GM23248 (cell line): ENCODE results near the gene CLN3. TPM values are rescaled to one million over a fixed set of nuclear protein-coding genes. Genes with fewer than 3 reads are reported as not detected.

Experiments
- DNase-seq: peaks from one replicate; pipeline ENCODE4 v3.0.0-alpha.2; 2015
- H2AFZ ChIP-seq: fragments of 200-600 bp; sonication (generic); 2 replicates; pipeline ENCODE4 v1.6.1; 2016; ENCODE audit warnings: antibody characterized with exemption
- H3F3A ChIP-seq: fragments of 200-600 bp; sonication (generic); 2 replicates; pipeline ENCODE4 v1.6.1; 2016; ENCODE audit warnings: mild to moderate bottlenecking, antibody characterized with exemption, mixed run types; ENCODE audit not compliant: insufficient read depth
- H3K27ac ChIP-seq: fragments of 200-600 bp; sonication (generic); 2 replicates; pipeline ENCODE4 v1.5.1; 2016; ENCODE audit warnings: mild to moderate bottlenecking
- H3K27me3 ChIP-seq: fragments of 200-600 bp; sonication (generic); replicated peaks from 2 replicates; pipeline ENCODE4 v1.6.1; 2016; ENCODE audit warnings: mild to moderate bottlenecking; ENCODE audit not compliant: insufficient read depth
- H3K36me3 ChIP-seq: fragments of 200-600 bp; sonication (generic); 2 replicates; pipeline ENCODE4 v1.6.1; 2016; ENCODE audit warnings: low read depth, mild to moderate bottlenecking
- H3K4me1 ChIP-seq: fragments of 200-600 bp; sonication (generic); 2 replicates; pipeline ENCODE4 v1.6.1; 2016; ENCODE audit warnings: mild to moderate bottlenecking; ENCODE audit not compliant: insufficient read depth
- H3K4me2 ChIP-seq: fragments of 200-600 bp; sonication (generic); one replicate; pipeline ENCODE4 v1.6.1; 2016; ENCODE audit warnings: mild to moderate bottlenecking; ENCODE audit not compliant: unreplicated experiment
- H3K4me3 ChIP-seq: fragments of 200-600 bp; sonication (generic); 2 replicates; pipeline ENCODE4 v1.5.1; 2016; ENCODE audit warnings: mild to moderate bottlenecking
- H3K79me2 ChIP-seq: fragments of 200-600 bp; sonication (generic); 2 replicates; pipeline ENCODE4 v1.6.1; 2016; ENCODE audit warnings: mild to moderate bottlenecking; ENCODE audit not compliant: insufficient read depth
- H3K9ac ChIP-seq: fragments of 200-600 bp; sonication (generic); 2 replicates; pipeline ENCODE4 v1.6.1; 2016; ENCODE audit warnings: mild to moderate bottlenecking
- H3K9me2 ChIP-seq: fragments of 200-600 bp; sonication (generic); 2 replicates; pipeline ENCODE4 v1.6.1; 2016; ENCODE audit warnings: mixed run types, mild to moderate bottlenecking, moderate library complexity; ENCODE audit not compliant: insufficient read depth
- H3K9me3 ChIP-seq: fragments of 200-600 bp; sonication (generic); one replicate; pipeline ENCODE4 v1.6.1; 2017; ENCODE audit warnings: low read depth
- H4K20me1 ChIP-seq: fragments of 200-600 bp; sonication (generic); 2 replicates; pipeline ENCODE4 v1.6.0; 2016; ENCODE audit not compliant: insufficient read depth
- EZH2 ChIP-seq: fragments of 200-600 bp; sonication (generic); IDR thresholded peaks from 2 replicates; pipeline ENCODE4 v1.6.1; 2018; ENCODE audit warnings: antibody characterized with exemption, mild to moderate bottlenecking; ENCODE audit not compliant: insufficient read depth, poor library complexity, severe bottlenecking
- EZH2phosphoT487 ChIP-seq: fragments of 200-600 bp; sonication (generic); IDR thresholded peaks from 2 replicates; pipeline ENCODE4 v1.6.1; 2018; ENCODE audit warnings: antibody characterized with exemption, moderate library complexity, mild to moderate bottlenecking, low read depth; ENCODE audit not compliant: insufficient read depth
- WGBS, 2 experiments: methylation state at CpG; one replicate each; pipeline ENCODE4 v1.1.6; 2015 to 2017; ENCODE audit warnings: low lambda C conversion rate in 2 of 2, low coverage in 1 of 2; ENCODE audit errors: missing lambda C conversion rate in 2 of 2; 5-methylcytosine and 5-hydroxymethylcytosine counted together
- in situ Hi-C: fragments of 300-500 bp; cut with MboI; formaldehyde crosslinking; loops from 2 replicates; pipeline ENCODE4 v1.15.0; 2020
- polyA plus RNA-seq: library from polyadenylated mRNA; unstranded; fragments of >200 nt; fragmentation: Nextera tagmentation; extraction: Ambion mirVana; gene quantifications from 2 replicates; pipeline ENCODE4 v1.2.1, GENCODE V29; 2016
- total RNA-seq: library from RNA; depleted of rRNA; stranded (reverse); fragments of >200 nt; shearing (Covaris generic); gene quantifications from 2 replicates; pipeline ENCODE4 v1.2.3, GENCODE V29; 2014

Gene CLN3
- total and polyA plus RNA-seq, 2 experiments from 2014 or later, result 15.8 to 21.1 TPM

DNA sequence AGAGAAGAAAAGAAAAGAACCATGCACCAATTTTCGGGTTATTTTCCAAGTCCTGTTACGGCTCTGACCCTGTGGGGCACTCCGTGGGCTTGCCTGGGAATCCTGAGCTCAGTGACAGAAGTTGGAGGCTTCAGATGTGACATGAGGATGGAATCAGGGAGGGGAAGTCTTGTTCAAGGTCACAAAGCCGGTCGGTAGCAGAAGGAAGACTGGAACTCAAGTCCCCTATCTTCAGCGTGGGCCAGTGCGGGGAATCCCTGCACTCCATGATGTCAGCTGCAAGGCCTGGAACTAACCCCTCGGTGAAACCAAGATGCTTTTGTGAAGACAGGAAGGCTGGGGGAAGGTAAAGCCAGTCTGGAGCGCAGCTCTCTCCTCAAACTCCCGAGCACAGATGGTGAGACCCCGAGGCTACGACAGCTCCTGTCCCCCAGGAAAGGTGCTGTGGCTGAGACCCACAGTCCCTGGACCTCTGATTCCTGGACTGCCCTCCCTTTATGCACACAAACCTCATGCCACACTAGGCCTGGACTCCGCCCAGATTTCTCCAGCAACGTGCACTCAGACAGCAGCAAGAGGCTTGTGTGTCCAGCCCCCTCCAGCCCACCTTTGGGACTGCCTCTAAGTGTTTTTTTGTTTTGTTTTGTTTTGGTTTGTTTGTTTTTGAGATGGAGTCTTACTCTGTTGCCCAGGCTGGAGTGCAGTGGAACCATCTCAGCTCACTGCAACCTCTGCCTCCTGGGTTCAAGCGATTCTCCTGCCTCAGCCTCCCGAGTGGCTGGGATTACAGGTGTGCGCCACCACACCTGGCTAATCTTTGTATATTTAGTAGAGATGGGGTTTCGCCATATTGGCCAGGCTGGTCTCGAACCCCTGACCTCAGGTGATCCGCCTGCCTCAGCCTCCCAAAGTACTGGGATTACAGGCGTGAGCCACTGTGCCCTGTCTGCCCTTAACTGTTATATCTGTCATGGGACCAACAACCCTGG, 20.2 kb upstream of the CLN3 start:
- no peaks in the 10 kb centered on the region for H3K9me2 ChIP-seq
- no peak for DNase-seq
- no peak overlapping the region for H3K9ac ChIP-seq
- no peak overlapping the region for H2AFZ ChIP-seq
- H3K9me3 ChIP-seq, result no peaks in the 10 kb centered on the region
- H3K4me1 ChIP-seq, result no peaks in the 10 kb centered on the region
- H4K20me1 ChIP-seq, result no peaks in the 10 kb centered on the region
- H3K27me3 ChIP-seq, result no peaks in the 10 kb centered on the region
- no peak overlapping the region for H3K4me3 ChIP-seq
- H3K4me2 ChIP-seq, result no peak overlapping the region
- no peaks in the 10 kb centered on the region for H3K36me3 ChIP-seq
- H3K27ac ChIP-seq, result no peak overlapping the region
- no peak for TF ChIP-seq EZH2
- TF ChIP-seq EZH2phosphoT487, result no peak
- 77 to 79% methylated on average over 21 of the region's 21 CpGs for WGBS, 2 experiments
- no peaks in the 10 kb centered on the region for H3F3A ChIP-seq
- H3K79me2 ChIP-seq, result no peaks in the 10 kb centered on the region
- in situ Hi-C loops, result no loop called here

DNA sequence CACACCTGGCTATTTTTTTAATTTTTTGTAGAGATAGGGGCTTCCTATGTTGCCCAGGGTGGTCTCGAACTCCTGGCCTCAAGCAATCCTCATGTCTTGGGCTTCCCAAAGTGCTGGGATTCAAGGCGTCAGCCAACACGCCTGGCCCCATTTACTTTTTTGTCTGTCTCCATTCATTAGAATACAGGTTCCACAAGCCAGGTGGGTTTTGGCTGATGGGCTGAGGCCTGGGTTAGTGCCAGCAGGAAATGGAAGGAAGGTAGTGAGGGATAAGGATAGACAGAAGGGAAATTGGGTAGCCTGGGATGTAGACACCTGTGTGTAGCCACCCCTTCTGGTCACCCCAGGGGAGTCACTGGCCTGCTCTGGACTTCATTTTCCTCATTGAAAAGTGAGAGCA, 19.2 kb upstream of the CLN3 start:
- H3K4me1 ChIP-seq, result no peaks in the 10 kb centered on the region
- no peaks in the 10 kb centered on the region for H3K27me3 ChIP-seq
- no peak overlapping the region for H2AFZ ChIP-seq
- H3K4me3 ChIP-seq, result no peak overlapping the region
- H3F3A ChIP-seq, result no peaks in the 10 kb centered on the region
- no peaks in the 10 kb centered on the region for H3K9me2 ChIP-seq
- H3K9me3 ChIP-seq, result no peaks in the 10 kb centered on the region
- no peaks in the 10 kb centered on the region for H3K36me3 ChIP-seq
- in situ Hi-C loops, result no loop called here
- H3K9ac ChIP-seq, result no peak overlapping the region
- H4K20me1 ChIP-seq, result no peaks in the 10 kb centered on the region
- WGBS, 2 experiments, result 73 to 83% methylated on average over 3 of the region's 3 CpGs
- H3K27ac ChIP-seq, result no peak overlapping the region
- H3K79me2 ChIP-seq, result no peaks in the 10 kb centered on the region
- TF ChIP-seq EZH2, result no peak
- TF ChIP-seq EZH2phosphoT487, result no peak
- DNase-seq, result no peak
- H3K4me2 ChIP-seq, result no peak overlapping the region

DNA sequence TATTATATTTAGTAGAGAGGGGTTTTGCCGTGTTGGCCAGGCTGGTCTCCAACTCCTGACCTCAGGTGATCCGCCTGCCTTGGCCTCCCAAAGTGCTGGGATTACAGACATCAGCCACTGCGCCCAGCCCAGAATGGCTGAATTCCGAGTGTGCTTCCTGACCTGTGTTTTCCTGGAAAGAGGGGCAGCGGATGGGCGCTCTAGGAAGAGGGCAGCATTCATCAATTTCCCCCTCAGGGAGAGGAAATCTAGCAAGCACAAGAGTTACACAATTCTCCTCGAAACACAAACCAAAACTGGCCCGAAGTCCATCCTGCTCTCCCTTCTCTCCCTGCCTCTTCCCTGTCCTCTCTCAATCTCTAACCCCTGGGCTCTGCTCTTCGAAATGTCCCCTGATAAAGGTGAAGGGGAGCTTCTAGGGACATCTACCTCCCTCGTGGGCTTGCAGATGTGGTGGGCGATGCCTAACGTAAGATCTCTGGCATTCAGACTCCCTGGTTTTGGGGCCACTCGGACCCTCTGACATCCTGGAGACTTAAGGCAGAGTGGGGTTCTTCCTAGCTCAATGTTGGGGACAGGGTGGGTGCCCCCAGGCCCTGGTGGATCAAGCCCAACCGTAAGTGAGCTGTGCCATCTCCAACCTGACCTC, 13.7 kb upstream of the CLN3 start:
- Histone ChIP-seq H4K20me1 (no peaks in the 10 kb centered on the region), H3K4me3 (no peak overlapping the region), H3K36me3 (no peaks in the 10 kb centered on the region), H2AFZ (no peak overlapping the region), H3K9ac (no peak overlapping the region), H3K9me3 (no peaks in the 10 kb centered on the region), H3K4me1 (no peaks in the 10 kb centered on the region), H3K27me3 (peaks cover 15% of the 10 kb centered on the region), H3K4me2 (no peak overlapping the region), H3K79me2 (no peaks in the 10 kb centered on the region), H3F3A (no peaks in the 10 kb centered on the region), H3K27ac (no peak overlapping the region), H3K9me2 (no peaks in the 10 kb centered on the region)
- 46 to 52% methylated on average over 14 of the region's 14 CpGs for WGBS, 2 experiments
- DNase-seq, result no peak
- TF ChIP-seq EZH2 (no peak), EZH2phosphoT487 (no peak)
- in situ Hi-C loops, result no loop called here

DNA sequence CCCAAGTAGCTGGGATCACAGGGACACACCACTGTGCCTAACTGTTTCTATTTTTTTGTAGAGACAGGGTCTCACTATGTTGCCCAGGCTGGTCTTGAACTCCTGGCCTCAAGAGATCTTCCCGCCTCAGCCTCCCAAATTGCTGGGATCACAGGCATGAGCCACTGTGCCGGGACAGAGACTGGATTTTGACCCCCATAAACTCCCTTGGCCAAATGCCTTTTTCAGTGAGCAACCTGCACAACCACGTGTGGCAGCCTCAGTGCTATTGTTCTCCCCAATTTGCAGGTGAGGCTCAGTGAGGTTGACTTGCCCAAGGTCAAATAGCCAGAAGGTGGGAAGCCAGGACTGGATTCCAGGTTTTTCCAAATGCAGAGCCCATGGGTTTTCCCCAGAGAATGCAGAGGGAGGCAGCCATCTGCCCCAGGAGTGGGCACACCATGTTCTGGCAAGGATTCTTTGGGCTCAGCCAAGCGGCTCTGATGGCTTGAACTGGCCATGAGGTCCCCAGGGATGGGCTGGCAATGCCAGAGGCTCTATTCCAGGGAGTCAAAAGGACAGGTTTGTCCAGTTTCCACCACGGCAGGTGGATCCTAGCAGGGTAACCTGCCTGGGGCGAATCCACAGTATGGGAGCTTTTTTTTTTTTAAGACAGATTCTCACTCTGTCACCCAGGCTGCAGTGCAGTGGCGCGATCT, 13.0 kb upstream of the CLN3 start:
- Histone ChIP-seq H2AFZ (no peak overlapping the region), H3K9ac (no peak overlapping the region), H3K9me3 (no peaks in the 10 kb centered on the region), H3K4me2 (no peak overlapping the region), H4K20me1 (no peaks in the 10 kb centered on the region), H3K4me1 (no peaks in the 10 kb centered on the region), H3K27ac (no peak overlapping the region), H3K9me2 (no peaks in the 10 kb centered on the region), H3K36me3 (no peaks in the 10 kb centered on the region), H3K79me2 (no peaks in the 10 kb centered on the region), H3K27me3 (peaks cover 15% of the 10 kb centered on the region), H3F3A (no peaks in the 10 kb centered on the region), H3K4me3 (no peak overlapping the region)
- TF ChIP-seq EZH2 (no peak), EZH2phosphoT487 (no peak)
- 45 to 52% methylated on average over 8 of the region's 8 CpGs for WGBS, 2 experiments
- no peak for DNase-seq
- in situ Hi-C loops, result no loop called here
